OCI-LY7 (cell line): ENCODE results near the gene STRBP.

Experiments
- CTCF ChIP-seq: fragments of 200-600 bp; sonication (generic); conservative IDR thresholded peaks from 2 replicates; pipeline ENCODE4 v1.5.1; 2014; ENCODE audit warnings: mild to moderate bottlenecking, antibody characterized with exemption, low read length, moderate library complexity, mixed read lengths
- EZH2phosphoT487 ChIP-seq: fragments of 200-600 bp; sonication (generic); IDR thresholded peaks from 2 replicates; pipeline ENCODE4 v1.6.1; 2018; ENCODE audit warnings: low read depth, borderline replicate concordance, mild to moderate bottlenecking, mixed run types, antibody characterized with exemption, low read length, moderate library complexity, mixed read lengths

- TF ChIP-seq EZH2phosphoT487 (no peak), CTCF (no peak)
These were observed 135.7 kb downstream of the STRBP start for GRCh38 chr9:123132696-123133095.
